Spleen (tissue), 11 donors: Measurements from ENCODE around the gene FGF23. TPM values are rescaled to one million over a fixed set of nuclear protein-coding genes. Genes with fewer than 3 reads are reported as not detected.

Experiments
- DNase-seq: peaks from one replicate; pipeline ENCODE4 v3.0.0-alpha.2; 2020
- H3K27ac ChIP-seq, 8 donors: fragments of 200-600 bp; sonication (generic) in 7 of 8; 1 replicate in 4 of 8; 2 replicates in 4 of 8; pipeline versions ENCODE4 v1.5.0 to v1.8.0; 2016 to 2021; ENCODE audit warnings: inconsistent platforms in 4 of 8, mild to moderate bottlenecking in 4 of 8, moderate library complexity in 1 of 8
- H3K27me3 ChIP-seq, 7 donors: fragments of 200-600 bp; sonication (generic) in 6 of 7; replicated peaks in 1 of 7; 1 replicate in 4 of 7; 2 replicates in 3 of 7; pipeline versions ENCODE4 v1.5.0 to v1.8.0; 2016 to 2021; ENCODE audit warnings: inconsistent platforms in 3 of 7, mild to moderate bottlenecking in 1 of 7
- H3K36me3 ChIP-seq, 6 donors: fragments of 200-600 bp; sonication (generic) in 5 of 6; 1 replicate in 4 of 6; 2 replicates in 2 of 6; pipeline versions ENCODE4 v1.5.0 to v1.8.0; 2016 to 2021; ENCODE audit warnings: inconsistent platforms in 2 of 6
- H3K4me1 ChIP-seq, 6 donors: fragments of 200-600 bp; sonication (generic) in 5 of 6; 1 replicate in 3 of 6; 2 replicates in 3 of 6; pipeline versions ENCODE4 v1.5.0 to v1.8.0; 2016 to 2021; ENCODE audit warnings: inconsistent platforms in 3 of 6
- H3K4me3 ChIP-seq, 8 donors: fragments of 200-600 bp; sonication (generic) in 7 of 8; 1 replicate in 4 of 8; 2 replicates in 4 of 8; pipeline versions ENCODE4 v1.5.0 to v1.8.0; 2016 to 2021; ENCODE audit warnings: inconsistent platforms in 4 of 8, mild to moderate bottlenecking in 4 of 8, moderate library complexity in 2 of 8
- H3K9me3 ChIP-seq, 8 donors: fragments of 200-600 bp; sonication (generic) in 7 of 8; 1 replicate in 4 of 8; 2 replicates in 4 of 8; pipeline versions ENCODE4 v1.5.0 to v1.8.0; 2016 to 2021; ENCODE audit warnings: inconsistent platforms in 4 of 8
- CTCF ChIP-seq, 11 experiments: fragments of 200-600 bp in 7 of 11; fragments of 450-650 bp in 4 of 11; sonication (generic) in 4 of 11; IDR thresholded peaks in 8 of 11; conservative IDR thresholded peaks in 3 of 11; 1 replicate in 7 of 11; 2 replicates in 4 of 11; pipeline versions ENCODE4 v1.4.0 to v1.8.0; 2016 to 2021; ENCODE audit warnings: antibody characterized with exemption in 11 of 11, inconsistent platforms in 4 of 11, mild to moderate bottlenecking in 1 of 11
- POLR2A ChIP-seq, 3 donors: fragments of 450-650 bp; IDR thresholded peaks; one replicate each; pipeline ENCODE4 v1.5.1; 2017; ENCODE audit warnings: antibody characterized with exemption in 3 of 3, mild to moderate bottlenecking in 1 of 3
- POLR2AphosphoS5 ChIP-seq, 3 donors: sonication (generic); formaldehyde crosslinking; IDR thresholded peaks; one replicate each; pipeline ENCODE4 v1.5.1; 2017; ENCODE audit warnings: antibody characterized with exemption in 3 of 3
- WGBS, 5 donors: extraction: QIAGEN DNeasy Blood & Tissue Kit in 3 of 5; methylation state at CpG; one replicate each; pipeline versions ENCODE4 v1.1.5 to v1.1.7; 2013 to 2018; 5-methylcytosine and 5-hydroxymethylcytosine counted together
- intact Hi-C: fragments of 100-400 bp; cut with DNase I; formaldehyde crosslinking; loops from one replicate; pipeline ENCODE4 v1.15.0; 2023; ENCODE audit warnings: low total_unique reads
- polyA plus RNA-seq, 3 donors: library from polyadenylated mRNA; stranded (reverse); fragments of 200-250 nt; gene quantifications; one replicate each; pipeline ENCODE4 v1.2.1, GENCODE V29; 2013
- total RNA-seq, 7 donors: library from RNA; depleted of rRNA in 3 of 7; stranded (reverse); fragments of >200 nt in 3 of 7; fragmentation: NEBNext Ultra II Directional in 4 of 7; extraction: Animal tissue kit (Norgen Biotek cat#: 25700) in 4 of 7; gene quantifications; one replicate each; pipeline versions ENCODE4 v1.1.0 to v1.2.1, GENCODE V29; 2016 to 2021
- donor health status: healthy with polysubstance abuse.
- donor health status: DM: no; HTN: no; CAD: no; lungs with moderate emphysema.
- donor health status: DM: no; HTN: no; CAD: no.
- donor health status: Bipolar disorder and iron deficiency.
- donor health status: healthy.
- donor health status: DM: no; HTN: no; CAD: no.
- donor health status: DM: yes; HTN: yes; CAD: no.

FGF23 gene
- total and polyA plus RNA-seq, 10 donors, result 0.03 TPM; not detected in 9

- no peak overlapping the region for H3K27ac ChIP-seq
- TF ChIP-seq POLR2A (IDR thresholded peaks at IDR 0.05), result no peak
- TF ChIP-seq POLR2AphosphoS5 (IDR thresholded peaks at IDR 0.05), result no peak
- no peak for TF ChIP-seq CTCF (IDR thresholded peaks at IDR 0.05 in 8 of 11, conservative IDR thresholded peaks at IDR 0.05 in 3 of 11)
- H3K4me1 ChIP-seq, result no peaks in the 10 kb centered on the region
- no peaks in the 10 kb centered on the region for H3K9me3 ChIP-seq
- H3K36me3 ChIP-seq, result no peaks in the 10 kb centered on the region
- peaks cover 0 to 36% (median 0%) of the 10 kb centered on the region in 7 donors for H3K27me3 ChIP-seq
- H3K4me3 ChIP-seq, result no peak overlapping the region
- DNase-seq, result no peak
- intact Hi-C loops, result no loop called here
- 91 to 93% (median 92%) methylated on average over 4 of the region's 4 CpGs for WGBS, 5 donors
These were observed 10.0 kb downstream of the FGF23 start for GRCh38 chr12:4369548-4369947.

GRCh38 chr12:4366090-4366489 lies 13.4 kb downstream of the FGF23 start:
- TF ChIP-seq CTCF (IDR thresholded peaks at IDR 0.05 in 8 of 11, conservative IDR thresholded peaks at IDR 0.05 in 3 of 11), result no peak
- no peak for TF ChIP-seq POLR2AphosphoS5 (IDR thresholded peaks at IDR 0.05)
- no peak for TF ChIP-seq POLR2A (IDR thresholded peaks at IDR 0.05)
- 89 to 92% (median 91%) methylated on average over 2 of the region's 2 CpGs for WGBS, 5 donors
- no peak overlapping the region for H3K27ac ChIP-seq
- intact Hi-C loops, result no loop called here
- DNase-seq, result no peak
- H3K4me3 ChIP-seq, result no peak overlapping the region
- peaks cover 0 to 28% (median 0%) of the 10 kb centered on the region in 7 donors for H3K27me3 ChIP-seq
- H3K9me3 ChIP-seq, result no peaks in the 10 kb centered on the region
- no peaks in the 10 kb centered on the region for H3K4me1 ChIP-seq
- no peaks in the 10 kb centered on the region for H3K36me3 ChIP-seq

- Histone ChIP-seq H3K4me1 (no peaks in the 10 kb centered on the region), H3K27ac (no peak overlapping the region), H3K4me3 (no peak overlapping the region), H3K36me3 (peaks cover 0 to 39% (median 24%) of the 10 kb centered on the region in 6 donors), H3K27me3 (no peaks in the 10 kb centered on the region), H3K9me3 (peaks cover 0 to 10% (median 5%) of the 10 kb centered on the region in 8 donors)
- peak in 5 of 11 experiments; percentile 11 to 36 (median 17) for TF ChIP-seq CTCF (IDR thresholded peaks at IDR 0.05 in 8 of 11, conservative IDR thresholded peaks at IDR 0.05 in 3 of 11)
- TF ChIP-seq POLR2A (IDR thresholded peaks at IDR 0.05), result no peak
- intact Hi-C loops, result no loop called here
- no peak for DNase-seq
These were observed 23.5 kb downstream of the FGF23 start for GRCh38 chr12:4356041-4356327.

GRCh38 chr12:4355156-4356040 lies 24.1 kb downstream of the FGF23 start:
- Histone ChIP-seq H3K9me3 (peaks cover 0 to 10% (median 5%) of the 10 kb centered on the region in 8 donors), H3K4me1 (no peaks in the 10 kb centered on the region), H3K27ac (no peak overlapping the region), H3K4me3 (no peak overlapping the region), H3K27me3 (no peaks in the 10 kb centered on the region), H3K36me3 (peaks cover 0 to 45% (median 26%) of the 10 kb centered on the region in 6 donors)
- DNase-seq, result no peak
- intact Hi-C loops, result no loop called here
- 85 to 97% (median 89%) methylated on average over 3 of the region's 3 CpGs for WGBS, 5 donors
- TF ChIP-seq POLR2AphosphoS5 (IDR thresholded peaks at IDR 0.05), result no peak
- TF ChIP-seq CTCF (IDR thresholded peaks at IDR 0.05 in 8 of 11, conservative IDR thresholded peaks at IDR 0.05 in 3 of 11), result no peak
- no peak for TF ChIP-seq POLR2A (IDR thresholded peaks at IDR 0.05)
